Right lobe of liver (tissue), 4 donors: Measurements from ENCODE around the gene C20orf141.

ENCODE experiments used
- POLR2A ChIP-seq: fragments of 450-650 bp; IDR thresholded peaks from one replicate; pipeline ENCODE4 v1.6.1; 2017; ENCODE audit warnings: antibody characterized with exemption, mild to moderate bottlenecking
- TF ChIP-seq, protein P1 (sequence below), 4 donors: fragments of 200-600 bp in 3 of 4; fragments of 450-650 bp in 1 of 4; IDR thresholded peaks; one replicate each; pipeline versions ENCODE4 v1.5.1 to v1.8.0; 2016 to 2022; ENCODE audit warnings: antibody characterized with exemption in 4 of 4, mild to moderate bottlenecking in 2 of 4
- donor health status: DM: no; HTN: no; CAD: no.
- donor health status: DM: no; HTN: no; CAD: no.
- donor health status: DM: no; HTN: yes; CAD: no.

DNA sequence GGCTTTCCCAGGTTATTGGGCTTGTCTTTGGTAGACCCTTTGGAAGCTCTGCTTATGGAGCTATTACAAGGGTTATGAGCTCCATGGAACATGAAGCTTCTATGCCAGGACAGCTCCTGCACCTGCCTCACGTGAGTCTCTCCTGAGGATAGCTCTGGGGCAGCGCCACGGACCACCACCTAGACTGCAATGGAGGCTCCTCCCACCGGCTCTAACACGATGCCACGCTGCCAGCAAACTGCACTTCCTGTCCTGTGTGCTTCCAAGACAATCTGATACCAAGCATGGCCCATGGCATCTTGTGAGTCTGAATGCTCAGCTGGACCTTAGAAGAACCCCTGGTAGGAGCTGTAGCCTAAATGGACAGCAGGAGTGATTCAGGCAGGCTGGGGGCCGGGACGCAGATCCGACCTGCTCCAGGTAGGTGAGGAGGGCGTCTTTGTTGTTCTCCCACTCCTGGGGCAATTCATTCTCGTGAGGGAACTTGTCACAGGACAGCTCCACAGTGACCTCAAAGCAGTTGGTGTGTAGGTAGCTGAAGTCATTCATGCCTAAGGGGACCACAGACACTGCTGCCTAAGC, 19.8 kb upstream of the C20orf141 start:
- TF ChIP-seq, protein P1, sequence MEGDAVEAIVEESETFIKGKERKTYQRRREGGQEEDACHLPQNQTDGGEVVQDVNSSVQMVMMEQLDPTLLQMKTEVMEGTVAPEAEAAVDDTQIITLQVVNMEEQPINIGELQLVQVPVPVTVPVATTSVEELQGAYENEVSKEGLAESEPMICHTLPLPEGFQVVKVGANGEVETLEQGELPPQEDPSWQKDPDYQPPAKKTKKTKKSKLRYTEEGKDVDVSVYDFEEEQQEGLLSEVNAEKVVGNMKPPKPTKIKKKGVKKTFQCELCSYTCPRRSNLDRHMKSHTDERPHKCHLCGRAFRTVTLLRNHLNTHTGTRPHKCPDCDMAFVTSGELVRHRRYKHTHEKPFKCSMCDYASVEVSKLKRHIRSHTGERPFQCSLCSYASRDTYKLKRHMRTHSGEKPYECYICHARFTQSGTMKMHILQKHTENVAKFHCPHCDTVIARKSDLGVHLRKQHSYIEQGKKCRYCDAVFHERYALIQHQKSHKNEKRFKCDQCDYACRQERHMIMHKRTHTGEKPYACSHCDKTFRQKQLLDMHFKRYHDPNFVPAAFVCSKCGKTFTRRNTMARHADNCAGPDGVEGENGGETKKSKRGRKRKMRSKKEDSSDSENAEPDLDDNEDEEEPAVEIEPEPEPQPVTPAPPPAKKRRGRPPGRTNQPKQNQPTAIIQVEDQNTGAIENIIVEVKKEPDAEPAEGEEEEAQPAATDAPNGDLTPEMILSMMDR (IDR thresholded peaks at IDR 0.05) = no peak
- TF ChIP-seq POLR2A = no peak
